Thyroid gland (tissue), 4 donors: ENCODE measurements around the gene SFXN5. TPM values are rescaled to one million over a fixed set of nuclear protein-coding genes. Genes with fewer than 3 reads are reported as not detected.
A peak's percentile ranks its signal among the peaks of the same experiment; 100 is the strongest.

Experiments
- DNase-seq, 2 donors: peaks; one replicate each; pipeline ENCODE4 v3.0.0-alpha.2; 2019
- H3K27ac ChIP-seq, 3 donors: fragments of 200-600 bp; sonication (generic); 1 replicate in 2 of 3; 2 replicates in 1 of 3; pipeline ENCODE4 v1.5.1; 2016 to 2019; ENCODE audit warnings: mild to moderate bottlenecking in 1 of 3, moderate library complexity in 1 of 3
- H3K27me3 ChIP-seq: fragments of 200-600 bp; sonication (generic); one replicate; pipeline ENCODE4 v1.5.1; 2019
- H3K36me3 ChIP-seq, 2 donors: fragments of 200-600 bp; sonication (generic); one replicate each; pipeline ENCODE4 v1.5.1; 2016 to 2019
- H3K4me1 ChIP-seq, 2 donors: fragments of 200-600 bp; sonication (generic); one replicate each; pipeline ENCODE4 v1.5.1; 2017 to 2019
- H3K4me3 ChIP-seq, 3 donors: fragments of 200-600 bp; sonication (generic); replicated peaks in 1 of 3; 1 replicate in 2 of 3; 2 replicates in 1 of 3; pipeline ENCODE4 v1.5.1; 2016; ENCODE audit warnings: mild to moderate bottlenecking in 1 of 3
- H3K9me3 ChIP-seq: fragments of 200-600 bp; sonication (generic); one replicate; pipeline ENCODE4 v1.5.1; 2017
- CTCF ChIP-seq, 6 experiments: fragments of 200-600 bp in 3 of 6; fragments of 450-650 bp in 3 of 6; sonication (generic) in 3 of 6; IDR thresholded peaks; one replicate each; pipeline ENCODE4 v1.5.1; 2016 to 2019; ENCODE audit warnings: antibody characterized with exemption in 6 of 6, mild to moderate bottlenecking in 2 of 6, inconsistent platforms in 1 of 6, moderate library complexity in 1 of 6
- POLR2A ChIP-seq, 2 donors: fragments of 450-650 bp; IDR thresholded peaks; one replicate each; pipeline ENCODE4 v1.6.1; 2017; ENCODE audit warnings: antibody characterized with exemption in 2 of 2, mild to moderate bottlenecking in 2 of 2, moderate library complexity in 1 of 2
- WGBS, 2 donors: methylation state at CpG; one replicate each; pipeline ENCODE4 v1.1.5; 2017; 5-methylcytosine and 5-hydroxymethylcytosine counted together
- intact Hi-C: fragments of 100-400 bp; cut with DNase I; formaldehyde crosslinking; loops from one replicate; pipeline ENCODE4 v1.15.1; 2023
- total RNA-seq, 4 donors: library from RNA; depleted of rRNA; stranded (reverse); fragments of >200 nt; gene quantifications; one replicate each; pipeline ENCODE4 v1.2.3, GENCODE V29; 2016

The SFXN5 gene
- total RNA-seq, 4 donors from 2014 or later, result 10.3 to 17.2 (median 16.5) TPM

- H3K27me3 ChIP-seq, result no peaks in the 10 kb centered on the region
- TF ChIP-seq CTCF (IDR thresholded peaks at IDR 0.05) (peak; percentile 19 to 78 (median 62)), POLR2A (IDR thresholded peaks at IDR 0.05) (no peak)
- DNase-seq, result peak; percentile 66 to 73
- no peak overlapping the region for H3K4me3 ChIP-seq
- no peak overlapping the region for H3K27ac ChIP-seq
- peaks cover 4 to 6% of the 10 kb centered on the region in 2 donors for H3K36me3 ChIP-seq
- H3K9me3 ChIP-seq, result no peaks in the 10 kb centered on the region
- peaks cover 13 to 19% of the 10 kb centered on the region in 2 donors for H3K4me1 ChIP-seq
- 7 to 28% methylated on average over 3 to 10 of the region's 11 CpGs for WGBS, 2 donors
- intact Hi-C loops, result loop anchor here (10.0 kb wide), 1 partner anchor 282 kb away; no protein-coding TSS in a partner anchor
Observed at GRCh38 chr2:72892506-72893173, 178.9 kb downstream of the SFXN5 start.

Other genes with a start within 250 kb of the SFXN5 start
- 10 to 100 TPM; 22.6 to 47.3 (median 32.5) TPM for gene EXOC6B, start 245.7 kb downstream of the SFXN5 start, total RNA-seq
- 10 to 100 TPM; 29.4 to 83.0 (median 55.9) TPM for gene SPR, start 184.3 kb downstream of the SFXN5 start, total RNA-seq
- gene EMX1, start 154.2 kb downstream of the SFXN5 start, total RNA-seq, result under 1 TPM in 1 of 4 donors, not detected in 3; 0.22 TPM
- 10 to 100 TPM; 34.4 to 39.4 (median 37.3) TPM for gene RAB11FIP5, start 41.2 kb upstream of the SFXN5 start, total RNA-seq
- gene NOTO, start 130.9 kb upstream of the SFXN5 start, total RNA-seq, result not detected
- gene SMYD5, start 142.5 kb upstream of the SFXN5 start, total RNA-seq, result 10 to 100 TPM; 14.4 to 18.1 (median 16.2) TPM
- 10 to 100 TPM; 14.3 to 65.2 (median 33.2) TPM for gene PRADC1, start 161.5 kb upstream of the SFXN5 start, total RNA-seq
- 100 to 1,000 TPM; 160 to 205 (median 189) TPM for gene CCT7, start 162.6 kb upstream of the SFXN5 start, total RNA-seq
- gene FBXO41, start 212.8 kb upstream of the SFXN5 start, total RNA-seq, result 1 to 10 TPM in 2 of 4 donors, under 1 TPM in 2; 0.79 to 3.8 (median 1.3) TPM
- gene EGR4, start 221.8 kb upstream of the SFXN5 start, total RNA-seq, result not detected